DND-41 (cell line): Measurements from ENCODE around the gene DHH.

ENCODE experiments used
- ATAC-seq: fragments of 200-7000 bp; cut with Tn5 transposase; 3 replicates; pipeline ENCODE4 v1.9.1; 2021; ENCODE audit warnings: low read depth; ENCODE audit not compliant: insufficient read depth
- DNase-seq: peaks from one replicate; pipeline ENCODE4 v3.0.0-alpha.2; 2020
- H2AFZ ChIP-seq: 2 replicates; pipeline ENCODE4 v1.6.0; 2012; ENCODE audit warnings: low read depth, low read length
- H3K27ac ChIP-seq: 2 replicates; pipeline ENCODE4 v1.5.1; 2012; ENCODE audit warnings: low read length, inconsistent platforms
- H3K27me3 ChIP-seq: fragments of 200-600 bp; sonication (generic); 2 replicates; pipeline ENCODE4 v1.6.0; 2012; ENCODE audit warnings: low read length, mild to moderate bottlenecking, inconsistent platforms; ENCODE audit not compliant: insufficient read depth, poor library complexity
- H3K36me3 ChIP-seq: 2 replicates; pipeline ENCODE4 v1.5.1; 2012; ENCODE audit warnings: low read length, inconsistent platforms; ENCODE audit not compliant: insufficient read depth
- H3K4me1 ChIP-seq: 2 replicates; pipeline ENCODE4 v1.5.1; 2012; ENCODE audit warnings: mild to moderate bottlenecking, low read length; ENCODE audit not compliant: insufficient read depth
- H3K4me2 ChIP-seq: 2 replicates; pipeline ENCODE4 v1.6.0; 2012; ENCODE audit warnings: mild to moderate bottlenecking, moderate library complexity, low read length, inconsistent platforms; ENCODE audit not compliant: insufficient read depth
- H3K4me3 ChIP-seq, 2 experiments: fragments of 200-600 bp in 1 of 2; shearing (Covaris generic) in 1 of 2; 2 replicates each; pipeline ENCODE4 v1.5.1; 2012 to 2016; ENCODE audit warnings: inconsistent platforms in 2 of 2, low read length in 2 of 2, mild to moderate bottlenecking in 2 of 2, low read depth in 1 of 2, moderate library complexity in 1 of 2
- H3K79me2 ChIP-seq: 2 replicates; pipeline ENCODE4 v1.6.0; 2012; ENCODE audit warnings: low read length, inconsistent platforms; ENCODE audit not compliant: insufficient read depth
- H3K9ac ChIP-seq: 2 replicates; pipeline ENCODE4 v1.6.0; 2012; ENCODE audit warnings: low read depth, mild to moderate bottlenecking, inconsistent platforms, low read length, moderate library complexity
- H3K9me3 ChIP-seq: 2 replicates; pipeline ENCODE4 v1.5.1; 2012; ENCODE audit warnings: low read length, moderate library complexity, mild to moderate bottlenecking, inconsistent platforms; ENCODE audit not compliant: insufficient read depth, severe bottlenecking
- H4K20me1 ChIP-seq: 2 replicates; pipeline ENCODE4 v1.6.0; 2012; ENCODE audit warnings: low read length; ENCODE audit not compliant: insufficient read depth
- EZH2 ChIP-seq: IDR thresholded peaks from 3 replicates; pipeline ENCODE4 v1.6.1; 2012; ENCODE audit warnings: borderline replicate concordance, low read depth, mild to moderate bottlenecking, moderate library complexity, low read length, inconsistent platforms; ENCODE audit not compliant: severe bottlenecking
- TF ChIP-seq, protein P1 (sequence below): IDR thresholded peaks from 2 replicates; pipeline ENCODE4 v1.5.1; 2012; ENCODE audit warnings: borderline replicate concordance, low read length, moderate library complexity, mild to moderate bottlenecking; ENCODE audit not compliant: poor library complexity, severe bottlenecking; ENCODE audit errors: extremely low read depth

Gene DHH

DNA sequence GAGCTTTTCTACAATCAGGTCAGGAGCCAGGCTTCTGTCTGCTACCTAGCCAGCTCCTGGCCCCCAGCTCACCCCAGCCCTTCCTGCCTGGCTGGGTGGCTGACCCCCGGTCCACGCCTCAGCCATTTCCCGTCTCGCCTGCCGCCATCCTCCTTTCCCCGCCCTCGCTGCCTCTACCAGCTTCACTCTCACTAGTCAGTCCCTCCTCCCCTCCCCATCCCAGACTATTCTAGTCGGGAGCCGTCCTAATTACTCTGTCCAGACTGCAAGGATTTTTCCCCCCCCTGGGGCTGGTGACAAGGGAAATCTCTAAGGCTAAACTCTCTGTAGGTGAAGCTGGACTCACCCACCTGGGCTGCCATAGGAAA is 825 bp downstream of the DHH start:
- no peak for ATAC-seq
- H3K79me2 ChIP-seq: no peaks in the 10 kb centered on the region
- no peak for DNase-seq
- no peak overlapping the region for H2AFZ ChIP-seq
- H3K27me3 ChIP-seq: peaks cover 41% of the 10 kb centered on the region
- H3K36me3 ChIP-seq: peaks cover 17% of the 10 kb centered on the region
- H3K27ac ChIP-seq: no peak overlapping the region
- no peaks in the 10 kb centered on the region; the same call in 1 of the 2 replicates for H4K20me1 ChIP-seq
- H3K9ac ChIP-seq: no peak overlapping the region
- no peak overlapping the region for H3K4me2 ChIP-seq
- no peaks in the 10 kb centered on the region for H3K9me3 ChIP-seq
- H3K4me1 ChIP-seq: peaks cover 26% of the 10 kb centered on the region
- H3K4me3 ChIP-seq: no peak overlapping the region
- no peak for TF ChIP-seq EZH2
- TF ChIP-seq, protein P1, sequence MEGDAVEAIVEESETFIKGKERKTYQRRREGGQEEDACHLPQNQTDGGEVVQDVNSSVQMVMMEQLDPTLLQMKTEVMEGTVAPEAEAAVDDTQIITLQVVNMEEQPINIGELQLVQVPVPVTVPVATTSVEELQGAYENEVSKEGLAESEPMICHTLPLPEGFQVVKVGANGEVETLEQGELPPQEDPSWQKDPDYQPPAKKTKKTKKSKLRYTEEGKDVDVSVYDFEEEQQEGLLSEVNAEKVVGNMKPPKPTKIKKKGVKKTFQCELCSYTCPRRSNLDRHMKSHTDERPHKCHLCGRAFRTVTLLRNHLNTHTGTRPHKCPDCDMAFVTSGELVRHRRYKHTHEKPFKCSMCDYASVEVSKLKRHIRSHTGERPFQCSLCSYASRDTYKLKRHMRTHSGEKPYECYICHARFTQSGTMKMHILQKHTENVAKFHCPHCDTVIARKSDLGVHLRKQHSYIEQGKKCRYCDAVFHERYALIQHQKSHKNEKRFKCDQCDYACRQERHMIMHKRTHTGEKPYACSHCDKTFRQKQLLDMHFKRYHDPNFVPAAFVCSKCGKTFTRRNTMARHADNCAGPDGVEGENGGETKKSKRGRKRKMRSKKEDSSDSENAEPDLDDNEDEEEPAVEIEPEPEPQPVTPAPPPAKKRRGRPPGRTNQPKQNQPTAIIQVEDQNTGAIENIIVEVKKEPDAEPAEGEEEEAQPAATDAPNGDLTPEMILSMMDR: no peak

DNA sequence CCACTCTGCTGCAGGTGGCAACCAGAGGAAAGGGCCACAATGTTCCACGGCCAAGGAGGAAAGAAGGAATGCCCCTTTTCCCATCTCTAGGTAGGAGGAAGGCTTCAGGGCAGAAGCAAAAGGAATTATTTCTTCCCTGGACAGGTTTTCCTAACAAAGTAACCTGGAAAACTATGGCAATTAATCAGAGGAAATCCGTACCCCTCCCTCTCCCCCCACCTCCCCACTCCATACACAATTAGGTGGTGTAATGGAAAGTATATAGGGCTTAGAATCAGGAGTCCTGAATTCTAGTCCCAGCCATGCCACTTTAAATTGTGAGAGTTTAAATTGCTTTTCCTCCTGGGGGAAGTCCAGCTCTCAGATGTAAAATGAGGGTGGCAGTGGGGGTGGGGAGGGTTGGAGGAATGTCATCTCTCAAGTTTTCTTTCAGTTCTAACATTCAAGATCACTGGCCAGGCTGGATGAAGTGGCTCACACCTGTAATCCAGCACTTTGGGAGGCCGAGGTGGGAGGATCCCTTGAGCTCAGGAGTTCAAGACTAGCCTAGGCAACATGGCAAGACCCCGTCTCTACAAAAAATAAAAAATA is 1.7 kb downstream of the DHH start:
- DNase-seq (no peak), ATAC-seq (no peak)
- H3K9ac ChIP-seq: no peak overlapping the region
- H3K4me3 ChIP-seq: no peak overlapping the region
- no peaks in the 10 kb centered on the region; the same call in 1 of the 2 replicates for H4K20me1 ChIP-seq
- H3K4me1 ChIP-seq: peaks cover 35% of the 10 kb centered on the region
- H2AFZ ChIP-seq: no peak overlapping the region
- no peak overlapping the region for H3K27ac ChIP-seq
- no peak overlapping the region for H3K4me2 ChIP-seq
- no peaks in the 10 kb centered on the region for H3K9me3 ChIP-seq
- peaks cover 46% of the 10 kb centered on the region for H3K27me3 ChIP-seq
- H3K79me2 ChIP-seq: no peaks in the 10 kb centered on the region
- peaks cover 13% of the 10 kb centered on the region for H3K36me3 ChIP-seq
- TF ChIP-seq, protein P1: no peak
- TF ChIP-seq EZH2: no peak

DNA sequence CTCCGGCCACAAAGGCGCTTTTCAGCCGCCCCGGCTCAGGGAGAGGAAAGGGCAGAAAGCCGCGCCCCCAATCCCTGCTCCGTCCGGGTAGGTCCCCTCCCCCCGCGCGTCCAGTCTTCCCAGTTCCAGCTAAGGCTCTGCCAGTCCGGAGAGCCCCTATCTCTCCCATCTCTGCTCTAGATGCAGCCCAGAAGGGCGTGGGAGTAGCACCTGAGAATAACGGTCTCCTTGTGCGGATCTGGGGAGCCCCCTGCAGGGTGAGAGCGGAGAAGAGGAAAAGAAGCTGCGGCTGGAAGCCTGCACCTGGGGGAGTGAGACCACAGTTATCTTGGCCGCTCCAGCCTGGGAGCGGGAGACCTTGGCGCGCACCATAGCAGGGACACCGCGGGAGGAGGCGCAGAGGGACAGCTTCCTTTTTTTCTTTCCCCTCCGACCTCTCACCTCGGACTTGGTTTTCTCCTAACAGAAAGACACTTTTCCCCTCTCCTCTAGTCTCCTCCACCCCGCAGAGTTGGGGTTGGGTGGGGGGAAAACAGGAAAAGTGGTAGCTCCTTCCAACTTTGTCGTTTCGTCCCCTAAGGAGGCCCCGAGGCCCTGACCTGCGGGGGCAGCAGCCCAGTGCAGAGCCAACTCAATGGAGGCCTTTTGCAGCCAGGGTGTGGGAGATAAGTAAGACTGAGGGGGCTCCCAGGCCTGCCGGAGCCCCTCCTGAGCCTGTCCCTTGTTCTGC is 2.4 kb downstream of the DHH start:
- Histone ChIP-seq H3K4me2 (peak overlapping the region; percentile 35; the same call in 1 of the 2 replicates), H3K4me1 (peaks cover 39% of the 10 kb centered on the region), H3K36me3 (peaks cover 7% of the 10 kb centered on the region), H3K27me3 (peaks cover 46% of the 10 kb centered on the region), H4K20me1 (no peaks in the 10 kb centered on the region; the same call in 1 of the 2 replicates), H3K79me2 (no peaks in the 10 kb centered on the region), H3K4me3 (no peak overlapping the region), H3K9me3 (no peaks in the 10 kb centered on the region), H2AFZ (no peak overlapping the region), H3K27ac (no peak overlapping the region), H3K9ac (no peak overlapping the region)
- TF ChIP-seq, protein P1: peak; percentile 64
- no peak for TF ChIP-seq EZH2
- DNase-seq (peak; percentile 66), ATAC-seq (peak; percentile 42; the same call in 2 of the 3 replicates)
